Amygdala (tissue), 56 donors: ENCODE data around the gene ANKRD35.
"Not testable (repeated sequence)": the region's sequence is repeated elsewhere in the genome, so short reads cannot be mapped to it uniquely, and the experiment has no call there.

ENCODE experiments used
- DNase-seq, 56 donors: peaks; one replicate each; lab custom pipeline; 2025; lab: John Stamatoyannopoulos, UW

The ANKRD35 gene

GRCh38 chr1:145818095-145818494 lies 67.6 kb downstream of the ANKRD35 start:
- DNase-seq, result not testable (repeated sequence)
